K562 (cell line): ENCODE measurements around the gene PSMC4. TPM values are rescaled to one million over a fixed set of nuclear protein-coding genes. Genes with fewer than 3 reads are reported as not detected.
A peak's percentile ranks its signal among the peaks of the same experiment; 100 is the strongest.

Source experiments
- CREBBP ChIP-seq: IDR thresholded peaks from one replicate; pipeline ENCODE4 v1.6.1; 2012; ENCODE audit warnings: low read depth, mild to moderate bottlenecking, control low read depth, inconsistent platforms, low read length
- E2F3 ChIP-seq: fragments of 250-450 bp; sonication (Bioruptor Pico); IDR thresholded peaks from 2 replicates; pipeline ENCODE4 v1.4.0; 2020; ENCODE audit warnings: mild to moderate bottlenecking
- GABPB2 ChIP-seq: fragments of 250-450 bp; sonication (Bioruptor Pico); conservative IDR thresholded peaks from 2 replicates; pipeline ENCODE4 v1.5.1; 2021; ENCODE audit warnings: mild to moderate bottlenecking
- JUNB ChIP-seq: fragments of 450-650 bp; formaldehyde crosslinking; conservative IDR thresholded peaks from 2 replicates; pipeline ENCODE4 v1.4.0; 2020; ENCODE audit warnings: mild to moderate bottlenecking
- KDM1A ChIP-seq, 2 experiments: fragments of 450-650 bp; IDR thresholded peaks; 2 replicates each; pipeline ENCODE4 v1.6.1; 2016; ENCODE audit warnings: mild to moderate bottlenecking in 2 of 2
- KLF13 ChIP-seq: fragments of 450-650 bp; IDR thresholded peaks from 2 replicates; pipeline ENCODE4 v1.6.1; 2016; ENCODE audit warnings: missing genetic modification characterization, low read depth, mild to moderate bottlenecking, missing compliant biosample characterization, moderate library complexity, borderline replicate concordance
- LCOR ChIP-seq: sonication (generic); formaldehyde crosslinking; IDR thresholded peaks from 2 replicates; pipeline ENCODE4 v1.8.0; 2022; ENCODE audit warnings: mild to moderate bottlenecking, missing genetic modification reagents
- NFATC3 ChIP-seq: fragments of 450-650 bp; IDR thresholded peaks from 2 replicates; pipeline ENCODE4 v1.6.1; 2017; ENCODE audit warnings: mild to moderate bottlenecking
- POU5F1 ChIP-seq: fragments of 150-350 bp; IDR thresholded peaks from 2 replicates; pipeline ENCODE4 v1.6.1; 2014; ENCODE audit warnings: borderline replicate concordance, low read length, low read depth, mild to moderate bottlenecking; ENCODE audit not compliant: partially characterized antibody
- RAD21 ChIP-seq, 2 experiments: fragments of 250-450 bp in 1 of 2; fragments of 450-650 bp in 1 of 2; sonication (Bioruptor Pico) in 1 of 2; formaldehyde crosslinking in 1 of 2; IDR thresholded peaks in 1 of 2; conservative IDR thresholded peaks in 1 of 2; 2 replicates each; pipeline versions ENCODE4 v1.4.0 to v1.8.0; 2020 to 2022; ENCODE audit warnings: mild to moderate bottlenecking in 2 of 2, moderate library complexity in 1 of 2
- RB1 ChIP-seq: fragments of 450-650 bp; IDR thresholded peaks from 2 replicates; pipeline ENCODE4 v1.6.1; 2017; ENCODE audit warnings: low read depth, mild to moderate bottlenecking
- SPI1 ChIP-seq: IDR thresholded peaks from 2 replicates; pipeline ENCODE4 v1.6.1; 2011; ENCODE audit warnings: low read depth, low read length, control low read depth, borderline replicate concordance
- WHSC1 ChIP-seq: IDR thresholded peaks from one replicate; pipeline ENCODE4 v1.6.1; 2012; ENCODE audit warnings: low read length, control low read depth, inconsistent platforms
- ZNF146 ChIP-seq: IDR thresholded peaks from one replicate; pipeline ENCODE4 v1.6.1; 2018; ENCODE audit warnings: missing compliant biosample characterization; ENCODE audit not compliant: unreplicated experiment
- ZNF408 ChIP-seq: fragments of 250-450 bp; sonication (Bioruptor Pico); IDR thresholded peaks from 2 replicates; pipeline ENCODE4 v1.4.0; 2020; ENCODE audit warnings: low read depth, mild to moderate bottlenecking, moderate library complexity
- ZNF436 ChIP-seq: fragments of 250-450, 450-650 bp; sonication (Bioruptor Pico); formaldehyde crosslinking; IDR thresholded peaks from 2 replicates; pipeline ENCODE4 v1.7.0; 2020; ENCODE audit warnings: mild to moderate bottlenecking
- polyA plus RNA-seq, 8 experiments: library from polyadenylated mRNA; depleted of rRNA in 4 of 8; stranded (reverse) in 5 of 8; unstranded in 3 of 8; fragments of >200 nt; fragmentation: Nextera tagmentation in 2 of 8; fragmentation: Illumina TruSeq in 1 of 8; extraction: Ambion mirVana in 2 of 8; extraction: Trizol in 1 of 8; gene quantifications; 2 replicates each; pipeline versions ENCODE4 v1.2.1 to v1.2.3, GENCODE V29; 2011 to 2014; ENCODE audit warnings: inconsistent platforms in 1 of 8, missing spikeins in 1 of 8
- total RNA-seq, 7 experiments: library from RNA; depleted of rRNA in 6 of 7; stranded (reverse); fragments of >200 nt in 6 of 7; fragmentation: Illumina TruSeq in 2 of 7; extraction: Trizol in 2 of 7; gene quantifications; 2 replicates each; pipeline versions ENCODE4 v1.2.1 to v1.2.3, GENCODE V29; 2011 to 2021; ENCODE audit warnings: low replicate concordance in 1 of 7
- TF ChIP-seq, protein P1 (sequence below): fragments of 450-650 bp; formaldehyde crosslinking; IDR thresholded peaks from 2 replicates; pipeline ENCODE4 v1.4.0; 2020; ENCODE audit warnings: mild to moderate bottlenecking, moderate library complexity
- TF ChIP-seq, protein P2 (sequence below): fragments of 250-450 bp; sonication (Bioruptor Pico); IDR thresholded peaks from 2 replicates; pipeline ENCODE4 v1.8.0; 2022; ENCODE audit warnings: moderate library complexity, mild to moderate bottlenecking, inconsistent platforms
- TF ChIP-seq, protein P3 (sequence below): fragments of 200-400 bp; formaldehyde crosslinking; IDR thresholded peaks from 2 replicates; pipeline ENCODE4 v1.6.1; 2017; ENCODE audit warnings: mild to moderate bottlenecking, low read depth, low read length, moderate library complexity
- TF ChIP-seq, protein P4 (sequence below): sonication (generic); formaldehyde crosslinking; IDR thresholded peaks from 2 replicates; pipeline ENCODE4 v1.9.0; 2022; ENCODE audit warnings: mild to moderate bottlenecking, missing genetic modification reagents
- TF ChIP-seq, protein P5 (sequence below): sonication (generic); formaldehyde crosslinking; IDR thresholded peaks from 2 replicates; pipeline ENCODE4 v1.8.1; 2023; ENCODE audit warnings: mild to moderate bottlenecking, missing genetic modification reagents

PSMC4 gene
- total and polyA plus RNA-seq, 9 of the 15 experiments (the other 6 are each of a cell fraction or from before 2014, with no cell fraction given): 45.9 to 475 (median 142) TPM

DNA sequence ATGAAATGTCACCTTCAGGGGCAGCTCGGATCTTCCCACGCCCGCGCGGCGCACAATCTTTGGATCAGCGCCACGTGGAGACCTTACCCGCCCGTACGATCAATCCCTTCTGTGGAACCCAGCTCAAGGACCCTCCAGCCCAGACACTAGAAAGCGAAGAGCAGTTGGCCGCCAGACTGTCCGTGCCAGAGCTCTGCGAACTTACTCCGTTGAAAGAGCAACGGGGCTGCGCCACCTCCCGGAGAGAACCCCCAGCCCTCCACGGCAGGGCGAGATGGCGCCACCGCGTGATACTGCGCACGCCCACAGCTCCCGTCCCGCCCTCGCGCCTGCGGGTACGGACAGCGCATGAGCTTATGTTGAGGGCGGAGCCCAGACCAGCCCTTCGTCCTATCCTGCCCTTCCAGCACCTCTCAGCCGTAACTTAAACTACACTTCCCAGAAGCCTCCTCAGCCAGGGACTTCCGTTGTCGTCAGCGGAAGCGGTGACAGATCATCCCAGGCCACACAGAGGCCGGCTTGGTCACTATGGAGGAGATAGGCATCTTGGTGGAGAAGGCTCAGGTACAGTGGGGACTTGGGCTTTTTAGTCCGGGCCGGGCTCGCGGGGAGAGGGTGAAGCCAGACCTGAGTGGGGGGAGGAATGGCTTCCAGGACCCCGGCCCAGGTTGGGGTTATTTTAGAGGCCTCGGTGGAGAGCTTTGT, at the start of gene PSMC4 (continued):
- TF ChIP-seq POU5F1 (no peak), ZNF146 (CRISPR knock-in tag) (no peak), CREBBP (no peak), E2F3 (CRISPR knock-in tag) (no peak; the same call in 1 of the 2 replicates), KLF13 (tag) (0 out of 2 replicates have a peak, but pooled peaks have one; percentile 81), RB1 (peak; percentile 81), RAD21 (CRISPR knock-in tag; conservative IDR thresholded peaks at IDR 0.05 in 1 of 2, IDR thresholded peaks at IDR 0.05 in 1 of 2) (peak; percentile 84 to 88), KDM1A (IDR thresholded peaks at IDR 0.05) (no peak), SPI1 (no peak; the same call in 1 of the 2 replicates), NFATC3 (no peak), WHSC1 (no peak), JUNB (CRISPR knock-in tag) (no peak), ZNF436 (CRISPR knock-in tag) (no peak), ZNF408 (CRISPR knock-in tag) (no peak), LCOR (CRISPR knock-in tag) (peak; percentile 91), GABPB2 (CRISPR knock-in tag) (no peak)
- TF ChIP-seq, protein P1, sequence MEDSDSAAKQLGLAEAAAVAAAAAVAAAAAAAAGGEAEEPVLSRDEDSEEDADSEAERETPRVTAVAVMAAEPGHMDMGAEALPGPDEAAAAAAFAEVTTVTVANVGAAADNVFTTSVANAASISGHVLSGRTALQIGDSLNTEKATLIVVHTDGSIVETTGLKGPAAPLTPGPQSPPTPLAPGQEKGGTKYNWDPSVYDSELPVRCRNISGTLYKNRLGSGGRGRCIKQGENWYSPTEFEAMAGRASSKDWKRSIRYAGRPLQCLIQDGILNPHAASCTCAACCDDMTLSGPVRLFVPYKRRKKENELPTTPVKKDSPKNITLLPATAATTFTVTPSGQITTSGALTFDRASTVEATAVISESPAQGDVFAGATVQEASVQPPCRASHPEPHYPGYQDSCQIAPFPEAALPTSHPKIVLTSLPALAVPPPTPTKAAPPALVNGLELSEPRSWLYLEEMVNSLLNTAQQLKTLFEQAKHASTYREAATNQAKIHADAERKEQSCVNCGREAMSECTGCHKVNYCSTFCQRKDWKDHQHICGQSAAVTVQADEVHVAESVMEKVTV (CRISPR knock-in tag): peak; percentile 57
- TF ChIP-seq, protein P2, sequence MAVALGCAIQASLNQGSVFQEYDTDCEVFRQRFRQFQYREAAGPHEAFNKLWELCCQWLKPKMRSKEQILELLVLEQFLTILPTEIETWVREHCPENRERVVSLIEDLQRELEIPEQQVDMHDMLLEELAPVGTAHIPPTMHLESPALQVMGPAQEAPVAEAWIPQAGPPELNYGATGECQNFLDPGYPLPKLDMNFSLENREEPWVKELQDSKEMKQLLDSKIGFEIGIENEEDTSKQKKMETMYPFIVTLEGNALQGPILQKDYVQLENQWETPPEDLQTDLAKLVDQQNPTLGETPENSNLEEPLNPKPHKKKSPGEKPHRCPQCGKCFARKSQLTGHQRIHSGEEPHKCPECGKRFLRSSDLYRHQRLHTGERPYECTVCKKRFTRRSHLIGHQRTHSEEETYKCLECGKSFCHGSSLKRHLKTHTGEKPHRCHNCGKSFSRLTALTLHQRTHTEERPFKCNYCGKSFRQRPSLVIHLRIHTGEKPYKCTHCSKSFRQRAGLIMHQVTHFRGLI: no peak
- TF ChIP-seq, protein P3, sequence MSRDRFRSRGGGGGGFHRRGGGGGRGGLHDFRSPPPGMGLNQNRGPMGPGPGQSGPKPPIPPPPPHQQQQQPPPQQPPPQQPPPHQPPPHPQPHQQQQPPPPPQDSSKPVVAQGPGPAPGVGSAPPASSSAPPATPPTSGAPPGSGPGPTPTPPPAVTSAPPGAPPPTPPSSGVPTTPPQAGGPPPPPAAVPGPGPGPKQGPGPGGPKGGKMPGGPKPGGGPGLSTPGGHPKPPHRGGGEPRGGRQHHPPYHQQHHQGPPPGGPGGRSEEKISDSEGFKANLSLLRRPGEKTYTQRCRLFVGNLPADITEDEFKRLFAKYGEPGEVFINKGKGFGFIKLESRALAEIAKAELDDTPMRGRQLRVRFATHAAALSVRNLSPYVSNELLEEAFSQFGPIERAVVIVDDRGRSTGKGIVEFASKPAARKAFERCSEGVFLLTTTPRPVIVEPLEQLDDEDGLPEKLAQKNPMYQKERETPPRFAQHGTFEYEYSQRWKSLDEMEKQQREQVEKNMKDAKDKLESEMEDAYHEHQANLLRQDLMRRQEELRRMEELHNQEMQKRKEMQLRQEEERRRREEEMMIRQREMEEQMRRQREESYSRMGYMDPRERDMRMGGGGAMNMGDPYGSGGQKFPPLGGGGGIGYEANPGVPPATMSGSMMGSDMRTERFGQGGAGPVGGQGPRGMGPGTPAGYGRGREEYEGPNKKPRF: no peak
- TF ChIP-seq, protein P4, sequence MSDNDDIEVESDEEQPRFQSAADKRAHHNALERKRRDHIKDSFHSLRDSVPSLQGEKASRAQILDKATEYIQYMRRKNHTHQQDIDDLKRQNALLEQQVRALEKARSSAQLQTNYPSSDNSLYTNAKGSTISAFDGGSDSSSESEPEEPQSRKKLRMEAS (CRISPR knock-in tag): peak; percentile 98
- TF ChIP-seq, protein P5, sequence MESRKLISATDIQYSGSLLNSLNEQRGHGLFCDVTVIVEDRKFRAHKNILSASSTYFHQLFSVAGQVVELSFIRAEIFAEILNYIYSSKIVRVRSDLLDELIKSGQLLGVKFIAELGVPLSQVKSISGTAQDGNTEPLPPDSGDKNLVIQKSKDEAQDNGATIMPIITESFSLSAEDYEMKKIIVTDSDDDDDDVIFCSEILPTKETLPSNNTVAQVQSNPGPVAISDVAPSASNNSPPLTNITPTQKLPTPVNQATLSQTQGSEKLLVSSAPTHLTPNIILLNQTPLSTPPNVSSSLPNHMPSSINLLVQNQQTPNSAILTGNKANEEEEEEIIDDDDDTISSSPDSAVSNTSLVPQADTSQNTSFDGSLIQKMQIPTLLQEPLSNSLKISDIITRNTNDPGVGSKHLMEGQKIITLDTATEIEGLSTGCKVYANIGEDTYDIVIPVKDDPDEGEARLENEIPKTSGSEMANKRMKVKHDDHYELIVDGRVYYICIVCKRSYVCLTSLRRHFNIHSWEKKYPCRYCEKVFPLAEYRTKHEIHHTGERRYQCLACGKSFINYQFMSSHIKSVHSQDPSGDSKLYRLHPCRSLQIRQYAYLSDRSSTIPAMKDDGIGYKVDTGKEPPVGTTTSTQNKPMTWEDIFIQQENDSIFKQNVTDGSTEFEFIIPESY: 0 out of 2 replicates have a peak, but pooled peaks have one; percentile 36
